Esophagus (tissue), 2 donors: ENCODE data around the gene CYP27A1. TPM values are rescaled to one million over a fixed set of nuclear protein-coding genes. Genes with fewer than 3 reads are reported as not detected.
"Not testable (repeated sequence)": the region's sequence is repeated elsewhere in the genome, so short reads cannot be mapped to it uniquely, and the experiment has no call there.

ENCODE experiments used
- H3K27ac ChIP-seq, 2 donors: one replicate each; pipeline ENCODE4 v1.5.1; 2013; ENCODE audit warnings: low read depth in 2 of 2, mild to moderate bottlenecking in 2 of 2, inconsistent platforms in 1 of 2, low read length in 1 of 2, moderate library complexity in 1 of 2
- H3K27me3 ChIP-seq, 2 donors: one replicate each; pipeline ENCODE4 v1.6.1; 2013; ENCODE audit warnings: low read length in 2 of 2, control low read depth in 1 of 2, mild to moderate bottlenecking in 1 of 2; ENCODE audit not compliant: insufficient read depth in 2 of 2, control insufficient read depth in 1 of 2
- H3K36me3 ChIP-seq, 2 donors: one replicate each; pipeline ENCODE4 v1.6.1; 2013; ENCODE audit warnings: low read length in 1 of 2; ENCODE audit not compliant: control insufficient read depth in 2 of 2, insufficient read depth in 2 of 2
- H3K4me1 ChIP-seq, 2 donors: one replicate each; pipeline ENCODE4 v1.6.1; 2013; ENCODE audit warnings: low read length in 1 of 2; ENCODE audit not compliant: control insufficient read depth in 2 of 2, insufficient read depth in 2 of 2
- H3K4me3 ChIP-seq, 2 donors: one replicate each; pipeline ENCODE4 v1.5.1; 2013; ENCODE audit warnings: low read length in 2 of 2, mild to moderate bottlenecking in 2 of 2, low read depth in 1 of 2, moderate library complexity in 1 of 2
- H3K9me3 ChIP-seq, 2 donors: one replicate each; pipeline ENCODE4 v1.6.1; 2013; ENCODE audit warnings: mild to moderate bottlenecking in 2 of 2, low read depth in 1 of 2, low read length in 1 of 2, moderate library complexity in 1 of 2; ENCODE audit not compliant: control insufficient read depth in 2 of 2, insufficient read depth in 1 of 2
- whole genome bisulfite sequencing, 2 donors: extraction: QIAGEN DNeasy Blood & Tissue Kit; methylation state at CpG; one replicate each; pipeline ENCODE4 v1.1.7; 2013; 5-methylcytosine and 5-hydroxymethylcytosine counted together
- polyA plus RNA-seq, 2 donors: library from polyadenylated mRNA; stranded (reverse); fragments of 200-250 nt; gene quantifications; one replicate each; pipeline ENCODE4 v1.2.3, GENCODE V29; 2013
- donor health status: healthy with polysubstance abuse.
- donor health status: Bipolar disorder and iron deficiency.

CYP27A1 gene
- polyA plus RNA-seq, 2 donors = 3.3 to 5.4 TPM

GRCh38 chr2:218833023-218833609, 51.2 kb downstream of the CYP27A1 start:
- 73 to 77% methylated on average over 4 of the region's 4 CpGs for WGBS, 2 donors
- H3K4me1 ChIP-seq = peaks cover 7% of the 10 kb centered on the region in 2 donors
- H3K27ac ChIP-seq = no peak overlapping the region
- no peaks in the 10 kb centered on the region for H3K9me3 ChIP-seq
- H3K36me3 ChIP-seq = no peaks in the 10 kb centered on the region
- no peak overlapping the region for H3K4me3 ChIP-seq
- H3K27me3 ChIP-seq = peaks cover 0 to 2% of the 10 kb centered on the region in 2 donors

GRCh38 chr2:218834685-218835084, 52.7 kb downstream of the CYP27A1 start:
- Histone ChIP-seq H3K27me3 (peaks cover 0 to 2% of the 10 kb centered on the region in 2 donors), H3K36me3 (no peaks in the 10 kb centered on the region), H3K27ac (no peak overlapping the region), H3K4me3 (no peak overlapping the region), H3K4me1 (peaks cover 7% of the 10 kb centered on the region in 2 donors), H3K9me3 (no peaks in the 10 kb centered on the region)
- 56 to 65% methylated on average over 4 of the region's 4 CpGs for WGBS, 2 donors

- Histone ChIP-seq H3K27me3 (peaks cover 0 to 2% of the 10 kb centered on the region in 2 donors), H3K4me1 (peaks cover 0 to 3% of the 10 kb centered on the region in 2 donors), H3K9me3 (no peaks in the 10 kb centered on the region), H3K4me3 (no peak overlapping the region), H3K27ac (no peak overlapping the region), H3K36me3 (no peaks in the 10 kb centered on the region)
- 77 to 91% methylated on average over 2 of the region's 2 CpGs for WGBS, 2 donors
Observed at GRCh38 chr2:218837495-218837894, 55.5 kb downstream of the CYP27A1 start.

GRCh38 chr2:218839430-218839829, 57.5 kb downstream of the CYP27A1 start:
- Histone ChIP-seq H3K4me3 (no peak overlapping the region), H3K9me3 (no peaks in the 10 kb centered on the region), H3K27me3 (no peaks in the 10 kb centered on the region), H3K4me1 (no peaks in the 10 kb centered on the region), H3K36me3 (no peaks in the 10 kb centered on the region), H3K27ac (no peak overlapping the region)
- 65 to 68% methylated on average over 4 of the region's 4 CpGs for WGBS, 2 donors

GRCh38 chr2:218839888-218840287, 57.9 kb downstream of the CYP27A1 start:
- Histone ChIP-seq H3K4me3 (no peak overlapping the region), H3K36me3 (no peaks in the 10 kb centered on the region), H3K9me3 (no peaks in the 10 kb centered on the region), H3K4me1 (no peaks in the 10 kb centered on the region), H3K27ac (no peak overlapping the region), H3K27me3 (no peaks in the 10 kb centered on the region)
- 87 to 89% methylated on average over 1 of the region's 1 CpG for WGBS, 2 donors

GRCh38 chr2:218844334-218844733, 62.4 kb downstream of the CYP27A1 start:
- H3K36me3 ChIP-seq, H3K4me1 ChIP-seq, H3K27me3 ChIP-seq, H3K27ac ChIP-seq, H3K9me3 ChIP-seq, H3K4me3 ChIP-seq: not testable (repeated sequence)
- WGBS, 2 donors = 84 to 86% methylated on average over 5 of the region's 5 CpGs

- H3K4me3 ChIP-seq, H3K27ac ChIP-seq, H3K4me1 ChIP-seq, H3K36me3 ChIP-seq, H3K27me3 ChIP-seq, H3K9me3 ChIP-seq: not testable (repeated sequence)
- WGBS, 2 donors = 74 to 83% methylated on average over 14 to 18 of the region's 18 CpGs
Observed at GRCh38 chr2:218846963-218847362, 65.0 kb downstream of the CYP27A1 start.

GRCh38 chr2:218849721-218850120, 67.8 kb downstream of the CYP27A1 start:
- WGBS, 2 donors = 45 to 65% methylated on average over 7 of the region's 7 CpGs
- no peak overlapping the region for H3K4me3 ChIP-seq
- H3K27me3 ChIP-seq = no peaks in the 10 kb centered on the region

GRCh38 chr2:218850796-218851195, 68.8 kb downstream of the CYP27A1 start:
- no peak overlapping the region for H3K27ac ChIP-seq
- 78 to 84% methylated on average over 2 of the region's 2 CpGs for WGBS, 2 donors
- peaks cover 0 to 3% of the 10 kb centered on the region in 2 donors for H3K27me3 ChIP-seq

More at GRCh38 chr2:218849721-218850120, 67.8 kb downstream of the CYP27A1 start:
- Histone ChIP-seq H3K4me1 (no peaks in the 10 kb centered on the region), H3K9me3 (no peaks in the 10 kb centered on the region), H3K36me3 (no peaks in the 10 kb centered on the region), H3K27ac (no peak overlapping the region)

GRCh38 chr2:218851286-218851685, 69.3 kb downstream of the CYP27A1 start:
- Histone ChIP-seq H3K4me1 (no peaks in the 10 kb centered on the region), H3K27me3 (peaks cover 0 to 3% of the 10 kb centered on the region in 2 donors)
- 42 to 45% methylated on average over 3 of the region's 3 CpGs for WGBS, 2 donors

More at GRCh38 chr2:218850796-218851195, 68.8 kb downstream of the CYP27A1 start:
- Histone ChIP-seq H3K36me3 (no peaks in the 10 kb centered on the region), H3K4me3 (no peak overlapping the region), H3K9me3 (no peaks in the 10 kb centered on the region), H3K4me1 (no peaks in the 10 kb centered on the region)

More at GRCh38 chr2:218851286-218851685, 69.3 kb downstream of the CYP27A1 start:
- H3K4me3 ChIP-seq = no peak overlapping the region
- H3K36me3 ChIP-seq = no peaks in the 10 kb centered on the region
- no peaks in the 10 kb centered on the region for H3K9me3 ChIP-seq
- H3K27ac ChIP-seq = no peak overlapping the region
